Thyroid gland (tissue), 4 donors: Measurements from ENCODE around the gene COL9A1.

ENCODE experiments used
- POLR2A ChIP-seq, 2 donors: fragments of 450-650 bp; IDR thresholded peaks; one replicate each; pipeline ENCODE4 v1.6.1; 2017; ENCODE audit warnings: antibody characterized with exemption in 2 of 2, mild to moderate bottlenecking in 2 of 2, moderate library complexity in 1 of 2
- TF ChIP-seq, protein P1 (sequence below), 6 experiments: fragments of 200-600 bp in 3 of 6; fragments of 450-650 bp in 3 of 6; sonication (generic) in 3 of 6; IDR thresholded peaks; one replicate each; pipeline ENCODE4 v1.5.1; 2016 to 2019; ENCODE audit warnings: antibody characterized with exemption in 6 of 6, mild to moderate bottlenecking in 2 of 6, inconsistent platforms in 1 of 6, moderate library complexity in 1 of 6

GRCh38 chr6:70198785-70199184, 104.1 kb downstream of the COL9A1 start:
- TF ChIP-seq, protein P1, sequence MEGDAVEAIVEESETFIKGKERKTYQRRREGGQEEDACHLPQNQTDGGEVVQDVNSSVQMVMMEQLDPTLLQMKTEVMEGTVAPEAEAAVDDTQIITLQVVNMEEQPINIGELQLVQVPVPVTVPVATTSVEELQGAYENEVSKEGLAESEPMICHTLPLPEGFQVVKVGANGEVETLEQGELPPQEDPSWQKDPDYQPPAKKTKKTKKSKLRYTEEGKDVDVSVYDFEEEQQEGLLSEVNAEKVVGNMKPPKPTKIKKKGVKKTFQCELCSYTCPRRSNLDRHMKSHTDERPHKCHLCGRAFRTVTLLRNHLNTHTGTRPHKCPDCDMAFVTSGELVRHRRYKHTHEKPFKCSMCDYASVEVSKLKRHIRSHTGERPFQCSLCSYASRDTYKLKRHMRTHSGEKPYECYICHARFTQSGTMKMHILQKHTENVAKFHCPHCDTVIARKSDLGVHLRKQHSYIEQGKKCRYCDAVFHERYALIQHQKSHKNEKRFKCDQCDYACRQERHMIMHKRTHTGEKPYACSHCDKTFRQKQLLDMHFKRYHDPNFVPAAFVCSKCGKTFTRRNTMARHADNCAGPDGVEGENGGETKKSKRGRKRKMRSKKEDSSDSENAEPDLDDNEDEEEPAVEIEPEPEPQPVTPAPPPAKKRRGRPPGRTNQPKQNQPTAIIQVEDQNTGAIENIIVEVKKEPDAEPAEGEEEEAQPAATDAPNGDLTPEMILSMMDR (IDR thresholded peaks at IDR 0.05), result no peak
- no peak for TF ChIP-seq POLR2A (IDR thresholded peaks at IDR 0.05)
